Osteocyte (in vitro differentiated cells): ENCODE results near the gene RAPSN. TPM values are rescaled to one million over a fixed set of nuclear protein-coding genes. Genes with fewer than 3 reads are reported as not detected.

ENCODE experiments used
- DNase-seq: peaks from one replicate; pipeline ENCODE4 v3.0.0; 2021; ENCODE audit warnings: mixed read lengths; ENCODE audit not compliant: unreplicated experiment; ENCODE audit errors: extremely low spot score
- H3K27ac Mint-ChIP-seq: one replicate; pipeline ENCODE4 v1.8.0; 2021; ENCODE audit warnings: mild to moderate bottlenecking, mixed read lengths; ENCODE audit not compliant: unreplicated experiment
- H3K27me3 Mint-ChIP-seq: one replicate; pipeline ENCODE4 v1.8.0; 2021; ENCODE audit warnings: mixed read lengths; ENCODE audit not compliant: unreplicated experiment
- H3K36me3 Mint-ChIP-seq: one replicate; pipeline ENCODE4 v1.8.0; 2021; ENCODE audit warnings: mixed read lengths; ENCODE audit not compliant: unreplicated experiment
- H3K4me1 Mint-ChIP-seq: one replicate; pipeline ENCODE4 v1.8.0; 2021; ENCODE audit warnings: mixed read lengths; ENCODE audit not compliant: unreplicated experiment
- H3K4me3 Mint-ChIP-seq: one replicate; pipeline ENCODE4 v1.8.0; 2021; ENCODE audit warnings: mild to moderate bottlenecking, moderate library complexity, mixed read lengths; ENCODE audit not compliant: unreplicated experiment
- H3K9me3 Mint-ChIP-seq: one replicate; pipeline ENCODE4 v1.8.0; 2021; ENCODE audit warnings: mixed read lengths; ENCODE audit not compliant: unreplicated experiment
- total RNA-seq: library from RNA; stranded (reverse); gene quantifications from 2 replicates; pipeline ENCODE4 v1.2.1, GENCODE V29; 2021
- TF ChIP-seq, protein P1 (sequence below): fragments of 200-600 bp; sonication (generic); IDR thresholded peaks from 2 replicates; pipeline ENCODE4 v1.5.0; 2021; ENCODE audit warnings: antibody characterized with exemption, mild to moderate bottlenecking, moderate library complexity

The RAPSN gene
- total RNA-seq, 1 donor from 2014 or later: 0.24 TPM

GRCh38 chr11:47446833-47447232 lies 2.1 kb downstream of the RAPSN start:
- Mint-ChIP-seq H3K27me3 (no peaks in the 10 kb centered on the region), H3K27ac (no peak overlapping the region), H3K36me3 (no peaks in the 10 kb centered on the region), H3K4me3 (no peak overlapping the region), H3K4me1 (no peaks in the 10 kb centered on the region), H3K9me3 (no peaks in the 10 kb centered on the region)
- TF ChIP-seq, protein P1, sequence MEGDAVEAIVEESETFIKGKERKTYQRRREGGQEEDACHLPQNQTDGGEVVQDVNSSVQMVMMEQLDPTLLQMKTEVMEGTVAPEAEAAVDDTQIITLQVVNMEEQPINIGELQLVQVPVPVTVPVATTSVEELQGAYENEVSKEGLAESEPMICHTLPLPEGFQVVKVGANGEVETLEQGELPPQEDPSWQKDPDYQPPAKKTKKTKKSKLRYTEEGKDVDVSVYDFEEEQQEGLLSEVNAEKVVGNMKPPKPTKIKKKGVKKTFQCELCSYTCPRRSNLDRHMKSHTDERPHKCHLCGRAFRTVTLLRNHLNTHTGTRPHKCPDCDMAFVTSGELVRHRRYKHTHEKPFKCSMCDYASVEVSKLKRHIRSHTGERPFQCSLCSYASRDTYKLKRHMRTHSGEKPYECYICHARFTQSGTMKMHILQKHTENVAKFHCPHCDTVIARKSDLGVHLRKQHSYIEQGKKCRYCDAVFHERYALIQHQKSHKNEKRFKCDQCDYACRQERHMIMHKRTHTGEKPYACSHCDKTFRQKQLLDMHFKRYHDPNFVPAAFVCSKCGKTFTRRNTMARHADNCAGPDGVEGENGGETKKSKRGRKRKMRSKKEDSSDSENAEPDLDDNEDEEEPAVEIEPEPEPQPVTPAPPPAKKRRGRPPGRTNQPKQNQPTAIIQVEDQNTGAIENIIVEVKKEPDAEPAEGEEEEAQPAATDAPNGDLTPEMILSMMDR: no peak
- no peak for DNase-seq

DNA sequence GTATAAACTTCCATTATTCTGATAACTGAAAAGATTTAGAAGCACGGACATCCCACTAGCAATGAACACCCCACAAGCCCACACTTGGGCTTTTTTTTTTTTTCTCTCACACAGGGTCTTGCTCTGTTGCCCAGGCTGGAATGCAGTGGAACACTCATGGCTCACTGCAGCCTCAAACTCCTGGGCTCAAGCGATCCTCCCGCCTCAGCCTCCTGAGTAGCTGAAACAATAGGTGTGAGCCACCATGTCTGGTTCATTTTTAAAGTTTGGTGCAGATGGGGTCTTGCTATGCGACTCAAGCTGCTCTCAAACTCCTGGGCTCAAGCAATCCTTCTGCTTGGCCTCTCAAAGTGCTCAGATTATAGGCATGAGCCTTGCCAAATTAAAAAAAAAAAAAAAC lies 3.1 kb downstream of the RAPSN start:
- no peak overlapping the region for H3K27ac Mint-ChIP-seq
- no peak overlapping the region for H3K4me3 Mint-ChIP-seq
- DNase-seq: no peak

GRCh38 chr11:47443817-47444216 lies 5.1 kb downstream of the RAPSN start:
- Mint-ChIP-seq H3K4me3 (no peak overlapping the region), H3K4me1 (no peaks in the 10 kb centered on the region), H3K36me3 (no peaks in the 10 kb centered on the region), H3K9me3 (no peaks in the 10 kb centered on the region), H3K27ac (no peak overlapping the region), H3K27me3 (no peaks in the 10 kb centered on the region)
- DNase-seq: no peak
- TF ChIP-seq, protein P1: no peak

More for the DNA sequence above, 3.1 kb downstream of the RAPSN start:
- H3K9me3 Mint-ChIP-seq: no peaks in the 10 kb centered on the region
- no peaks in the 10 kb centered on the region for H3K27me3 Mint-ChIP-seq
- TF ChIP-seq, protein P1: no peak
- H3K4me1 Mint-ChIP-seq: no peaks in the 10 kb centered on the region
- H3K36me3 Mint-ChIP-seq: no peaks in the 10 kb centered on the region

GRCh38 chr11:47443028-47443700 lies 5.8 kb downstream of the RAPSN start:
- Mint-ChIP-seq H3K27me3 (no peaks in the 10 kb centered on the region), H3K4me3 (no peak overlapping the region), H3K36me3 (no peaks in the 10 kb centered on the region), H3K9me3 (no peaks in the 10 kb centered on the region), H3K27ac (no peak overlapping the region), H3K4me1 (no peaks in the 10 kb centered on the region)
- no peak for DNase-seq
- TF ChIP-seq, protein P1: no peak

DNA sequence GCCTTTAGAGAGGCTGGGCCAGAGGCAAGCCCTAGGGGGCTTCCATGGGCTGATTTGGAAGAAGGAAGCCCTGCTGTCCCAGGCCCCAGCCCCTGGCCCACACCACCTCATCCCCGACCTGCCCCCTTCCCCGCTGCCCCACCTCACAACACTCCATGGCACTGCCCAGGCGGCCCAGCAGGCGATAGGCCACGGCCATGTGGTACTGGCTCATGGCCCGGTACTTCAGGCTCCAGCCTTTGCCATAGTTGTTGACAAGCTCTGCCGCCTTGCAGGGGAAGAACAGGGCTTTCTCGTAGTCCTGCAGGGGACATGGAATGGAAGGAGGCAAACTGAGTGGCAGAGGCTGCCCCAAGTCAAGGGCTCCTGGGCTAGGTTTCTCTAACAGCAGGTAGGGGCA lies 6.4 kb downstream of the RAPSN start:
- Mint-ChIP-seq H3K36me3 (no peaks in the 10 kb centered on the region), H3K27me3 (no peaks in the 10 kb centered on the region), H3K27ac (no peak overlapping the region), H3K4me1 (no peaks in the 10 kb centered on the region), H3K9me3 (no peaks in the 10 kb centered on the region), H3K4me3 (no peak overlapping the region)
- DNase-seq: no peak
- TF ChIP-seq, protein P1: no peak
